Muscle layer of colon (tissue), 2 donors: Measurements from ENCODE around the gene ZBTB45.

Experiments
- H3K27ac ChIP-seq: one replicate; pipeline ENCODE4 v1.7.0; 2013; ENCODE audit warnings: low read depth, mild to moderate bottlenecking, low read length, moderate library complexity
- H3K27me3 ChIP-seq, 2 donors: one replicate each; pipeline ENCODE4 v1.7.0; 2013; ENCODE audit warnings: low read length in 2 of 2, mild to moderate bottlenecking in 2 of 2; ENCODE audit not compliant: insufficient read depth in 2 of 2, control insufficient read depth in 1 of 2
- H3K36me3 ChIP-seq: one replicate; pipeline ENCODE4 v1.7.0; 2013; ENCODE audit warnings: mild to moderate bottlenecking, low read length; ENCODE audit not compliant: insufficient read depth
- H3K4me1 ChIP-seq: one replicate; pipeline ENCODE4 v1.7.0; 2013; ENCODE audit warnings: mild to moderate bottlenecking, low read length; ENCODE audit not compliant: insufficient read depth
- H3K4me3 ChIP-seq, 2 donors: one replicate each; pipeline ENCODE4 v1.7.0; 2013; ENCODE audit warnings: low read length in 2 of 2, low read depth in 1 of 2, mild to moderate bottlenecking in 1 of 2, moderate library complexity in 1 of 2
- H3K9ac ChIP-seq: one replicate; pipeline ENCODE4 v1.7.0; 2013; ENCODE audit warnings: low read length
- H3K9me3 ChIP-seq: one replicate; pipeline ENCODE4 v1.7.0; 2013; ENCODE audit warnings: mild to moderate bottlenecking, low read length
- donor health status: abdominal sarcoma.
- donor health status: Adenocarcinoma of cecum.

Gene ZBTB45

GRCh38 chr19:58519355-58520256 lies at the start of gene ZBTB45:
Gene ZBTB45, minus strand, starts transcription at chr19:58519810. Its CDS starts 2,137 bp downstream, at chr19:58517673.
- Histone ChIP-seq H3K27ac (peak within 1 kb of the TSS; percentile 93), H3K9me3 (no peaks in the 10 kb centered on the region), H3K27me3 (no peaks in the 10 kb centered on the region), H3K4me1 (peaks cover 36% of the 10 kb centered on the region), H3K36me3 (peaks cover 19% of the 10 kb centered on the region), H3K4me3 (peak within 1 kb of the TSS; percentile 84 to 99), H3K9ac (peak within 1 kb of the TSS; percentile 88)

- Histone ChIP-seq H3K36me3 (peaks cover 30% of the 10 kb centered on the region), H3K4me1 (peaks cover 11% of the 10 kb centered on the region), H3K9me3 (no peaks in the 10 kb centered on the region), H3K4me3 (no peak overlapping the region), H3K27ac (no peak overlapping the region), H3K9ac (no peak overlapping the region), H3K27me3 (no peaks in the 10 kb centered on the region)
Measured at GRCh38 chr19:58568453-58569130, 49.0 kb upstream of the ZBTB45 start.

GRCh38 chr19:58566989-58567388 lies 47.4 kb upstream of the ZBTB45 start:
- H3K27me3 ChIP-seq: no peaks in the 10 kb centered on the region
- peaks cover 15% of the 10 kb centered on the region for H3K4me1 ChIP-seq
- H3K9me3 ChIP-seq: no peaks in the 10 kb centered on the region
- H3K9ac ChIP-seq: no peak overlapping the region
- H3K36me3 ChIP-seq: peaks cover 30% of the 10 kb centered on the region
- H3K4me3 ChIP-seq: no peak overlapping the region
- H3K27ac ChIP-seq: no peak overlapping the region

- Histone ChIP-seq H3K9me3 (no peaks in the 10 kb centered on the region), H3K4me1 (peaks cover 36% of the 10 kb centered on the region), H3K9ac (no peak overlapping the region), H3K27ac (no peak overlapping the region), H3K36me3 (peaks cover 7% of the 10 kb centered on the region), H3K4me3 (no peak overlapping the region), H3K27me3 (no peaks in the 10 kb centered on the region)
Measured at GRCh38 chr19:58563823-58564222, 44.2 kb upstream of the ZBTB45 start.

- Histone ChIP-seq H3K27ac (no peak overlapping the region), H3K9me3 (no peaks in the 10 kb centered on the region), H3K9ac (no peak overlapping the region), H3K4me1 (peaks cover 36% of the 10 kb centered on the region), H3K36me3 (no peaks in the 10 kb centered on the region), H3K27me3 (no peaks in the 10 kb centered on the region), H3K4me3 (peak overlapping the region; percentile 64 to 75)
Measured at GRCh38 chr19:58563034-58563573, 43.5 kb upstream of the ZBTB45 start.

- no peak overlapping the region for H3K9ac ChIP-seq
- H3K4me1 ChIP-seq: peaks cover 40% of the 10 kb centered on the region
- no peaks in the 10 kb centered on the region for H3K9me3 ChIP-seq
- H3K36me3 ChIP-seq: no peaks in the 10 kb centered on the region
- H3K27me3 ChIP-seq: no peaks in the 10 kb centered on the region
- H3K27ac ChIP-seq: peak overlapping the region; percentile 19
- H3K4me3 ChIP-seq: peak overlapping the region; percentile 64 to 75
Measured at GRCh38 chr19:58562122-58563033, 42.8 kb upstream of the ZBTB45 start.

DNA sequence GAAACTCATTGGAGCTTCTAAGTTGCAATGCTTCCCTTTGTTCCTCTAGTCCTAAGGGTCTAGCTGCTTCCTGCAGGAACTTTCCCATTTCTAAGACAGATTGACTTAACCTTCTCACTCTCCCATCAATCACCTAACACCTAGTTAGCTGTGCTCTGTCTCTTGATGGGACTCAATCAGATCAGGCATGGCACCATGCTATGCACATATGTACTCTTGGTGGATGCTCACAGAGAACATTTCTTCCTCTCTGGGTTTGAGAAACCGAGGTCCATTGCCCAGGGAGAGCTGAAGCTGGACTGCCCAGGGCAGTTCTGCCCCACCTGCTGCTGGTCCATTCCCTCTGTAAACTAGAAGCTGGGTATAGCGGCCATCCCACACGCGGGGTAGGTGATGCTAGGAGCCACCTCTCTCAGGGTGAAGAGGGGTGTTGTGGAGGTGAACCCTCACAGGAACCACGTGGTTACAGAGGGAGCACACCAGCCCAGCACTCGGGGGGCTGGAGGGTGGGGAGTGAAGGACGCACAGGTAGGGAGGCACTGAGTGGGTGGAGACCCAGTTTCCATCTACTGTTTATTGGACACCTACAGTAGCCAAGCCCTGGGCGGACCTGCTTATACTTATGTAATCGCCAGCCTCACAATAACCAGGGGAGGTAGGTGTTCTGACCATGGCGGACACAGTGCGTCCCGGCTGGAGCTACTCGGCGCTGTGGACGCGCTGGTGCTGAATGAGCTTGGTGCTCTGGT lies 41.9 kb upstream of the ZBTB45 start:
- no peaks in the 10 kb centered on the region for H3K27me3 ChIP-seq
- no peak overlapping the region for H3K9ac ChIP-seq
- no peaks in the 10 kb centered on the region for H3K9me3 ChIP-seq
- H3K27ac ChIP-seq: peak overlapping the region; percentile 19
- H3K4me3 ChIP-seq: peak overlapping the region; percentile 64 to 75
- peaks cover 48% of the 10 kb centered on the region for H3K4me1 ChIP-seq
- H3K36me3 ChIP-seq: peaks cover 5% of the 10 kb centered on the region

DNA sequence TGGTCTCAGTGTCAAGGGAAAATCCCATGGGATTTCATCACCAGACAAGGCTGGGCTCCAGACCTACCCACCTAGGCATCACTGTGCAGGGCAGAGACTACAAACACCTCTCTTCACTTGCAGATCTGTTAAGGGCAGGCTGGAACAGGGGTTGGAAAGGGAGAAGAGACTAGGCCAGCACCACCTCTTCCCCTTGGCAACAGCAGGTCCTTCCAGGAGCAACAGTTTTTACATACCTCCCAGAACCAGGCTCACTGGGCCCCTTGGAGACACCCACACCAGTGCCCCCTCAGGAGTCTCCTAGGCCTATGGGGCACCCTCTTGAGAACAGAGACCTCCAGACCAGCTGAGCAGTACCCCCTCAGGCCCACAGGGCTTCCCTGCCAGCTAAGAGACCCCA lies 41.3 kb upstream of the ZBTB45 start:
- Histone ChIP-seq H3K27ac (no peak overlapping the region), H3K36me3 (peaks cover 11% of the 10 kb centered on the region), H3K4me3 (no peak overlapping the region), H3K27me3 (no peaks in the 10 kb centered on the region), H3K4me1 (peaks cover 53% of the 10 kb centered on the region), H3K9me3 (no peaks in the 10 kb centered on the region), H3K9ac (no peak overlapping the region)

DNA sequence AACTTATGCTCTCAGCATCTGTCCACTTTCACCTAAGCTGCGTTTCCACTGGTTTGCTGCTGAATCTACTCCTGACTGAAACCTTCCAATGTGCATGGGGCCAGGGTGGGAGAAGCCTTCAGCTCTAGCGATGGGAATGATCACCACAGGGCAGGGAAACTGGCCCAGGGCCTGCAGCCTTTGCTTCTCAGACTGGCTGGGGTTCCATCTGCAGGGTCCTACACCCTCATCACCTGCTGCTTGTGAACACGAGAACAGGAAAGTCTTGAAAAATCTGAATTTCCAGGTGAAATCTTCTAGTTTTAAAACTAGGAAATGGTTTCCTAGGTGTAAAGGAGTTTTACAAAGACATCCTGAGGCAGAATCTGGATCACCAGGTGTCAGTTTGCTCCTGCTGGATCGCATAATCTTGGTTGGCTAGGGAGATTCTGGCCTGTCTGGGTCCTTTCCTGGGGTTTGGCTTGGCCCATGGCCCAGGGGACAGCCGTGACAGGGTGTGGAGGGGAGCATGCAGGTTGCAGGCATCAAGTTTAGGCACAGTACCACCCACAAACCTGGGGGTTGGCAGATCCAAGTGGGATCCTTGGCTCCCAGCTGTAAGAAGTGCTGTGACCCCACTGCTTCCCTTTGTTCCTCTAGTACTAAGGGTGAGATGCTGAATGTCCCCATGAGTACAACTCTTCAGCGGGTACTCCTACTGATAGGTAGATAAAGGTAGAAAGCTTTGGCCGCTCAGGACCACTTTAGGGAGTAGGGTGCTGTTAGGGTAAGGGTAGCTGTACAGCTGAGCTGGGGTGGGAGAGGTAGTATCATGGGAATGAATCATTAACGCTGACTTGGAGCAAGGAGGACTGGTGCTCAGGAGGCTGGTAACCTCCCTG lies 40.6 kb upstream of the ZBTB45 start:
- no peaks in the 10 kb centered on the region for H3K27me3 ChIP-seq
- no peaks in the 10 kb centered on the region for H3K9me3 ChIP-seq
- peak overlapping the region; percentile 38 to 95 for H3K4me3 ChIP-seq
- peaks cover 57% of the 10 kb centered on the region for H3K4me1 ChIP-seq
- no peak overlapping the region for H3K9ac ChIP-seq
- H3K27ac ChIP-seq: peak overlapping the region; percentile 93
- peaks cover 12% of the 10 kb centered on the region for H3K36me3 ChIP-seq
